Type B pancreatic cell (in vitro differentiated cells): Measurements from ENCODE around the gene SLC25A10. TPM values are rescaled to one million over a fixed set of nuclear protein-coding genes. Genes with fewer than 3 reads are reported as not detected.

Experiments
- DNase-seq: peaks from one replicate; pipeline ENCODE4 v3.0.0; 2021; ENCODE audit warnings: mixed read lengths; ENCODE audit not compliant: unreplicated experiment; ENCODE audit errors: extremely low spot score
- H3K27ac Mint-ChIP-seq: 2 replicates; pipeline ENCODE4 v1.8.0; 2021; ENCODE audit warnings: mild to moderate bottlenecking, mixed read lengths
- H3K27me3 Mint-ChIP-seq: 2 replicates; pipeline ENCODE4 v1.8.0; 2021; ENCODE audit warnings: mixed read lengths
- H3K36me3 Mint-ChIP-seq: 2 replicates; pipeline ENCODE4 v1.8.0; 2021; ENCODE audit warnings: mixed read lengths
- H3K4me1 Mint-ChIP-seq: one replicate; pipeline ENCODE4 v1.8.0; 2021; ENCODE audit warnings: mixed read lengths; ENCODE audit not compliant: unreplicated experiment
- H3K4me3 Mint-ChIP-seq: 2 replicates; pipeline ENCODE4 v1.8.0; 2021; ENCODE audit warnings: mild to moderate bottlenecking, mixed read lengths
- H3K9me3 Mint-ChIP-seq: 2 replicates; pipeline ENCODE4 v1.8.0; 2021; ENCODE audit warnings: mixed read lengths
- CTCF ChIP-seq: fragments of 200-600 bp; sonication (generic); conservative IDR thresholded peaks from 2 replicates; pipeline ENCODE4 v1.5.0; 2021; ENCODE audit warnings: antibody characterized with exemption, mild to moderate bottlenecking
- total RNA-seq: library from RNA; stranded (reverse); gene quantifications from 2 replicates; pipeline ENCODE4 v1.2.1, GENCODE V29; 2021; ENCODE audit warnings: low replicate concordance

The SLC25A10 gene
- total RNA-seq, 1 donor from 2014 or later: 27.6 TPM

- Mint-ChIP-seq H3K27me3 (no peaks in the 10 kb centered on the region), H3K4me3 (no peak overlapping the region), H3K36me3 (peaks cover 8% of the 10 kb centered on the region), H3K27ac (no peak overlapping the region), H3K4me1 (no peaks in the 10 kb centered on the region), H3K9me3 (no peaks in the 10 kb centered on the region)
- TF ChIP-seq CTCF: no peak
- no peak for DNase-seq
Measured at GRCh38 chr17:81693509-81694210, 18.4 kb upstream of the SLC25A10 start.

GRCh38 chr17:81694810-81695209, 17.3 kb upstream of the SLC25A10 start:
- no peak for DNase-seq
- Mint-ChIP-seq H3K4me3 (no peak overlapping the region), H3K9me3 (no peaks in the 10 kb centered on the region), H3K27me3 (no peaks in the 10 kb centered on the region), H3K27ac (no peak overlapping the region), H3K4me1 (no peaks in the 10 kb centered on the region), H3K36me3 (peaks cover 12% of the 10 kb centered on the region)
- TF ChIP-seq CTCF: no peak

GRCh38 chr17:81695211-81695610, 16.9 kb upstream of the SLC25A10 start:
- Mint-ChIP-seq H3K36me3 (peaks cover 12% of the 10 kb centered on the region), H3K4me3 (no peak overlapping the region)
- no peak for DNase-seq

GRCh38 chr17:81695801-81696200, 16.3 kb upstream of the SLC25A10 start:
- H3K36me3 Mint-ChIP-seq: peaks cover 12% of the 10 kb centered on the region
- TF ChIP-seq CTCF: no peak
- H3K9me3 Mint-ChIP-seq: no peaks in the 10 kb centered on the region
- no peaks in the 10 kb centered on the region for H3K4me1 Mint-ChIP-seq
- no peak overlapping the region for H3K27ac Mint-ChIP-seq
- H3K27me3 Mint-ChIP-seq: no peaks in the 10 kb centered on the region
- H3K4me3 Mint-ChIP-seq: no peak overlapping the region
- DNase-seq: no peak

More at GRCh38 chr17:81695211-81695610, 16.9 kb upstream of the SLC25A10 start:
- H3K4me1 Mint-ChIP-seq: no peaks in the 10 kb centered on the region
- no peak overlapping the region for H3K27ac Mint-ChIP-seq
- no peak for TF ChIP-seq CTCF
- no peaks in the 10 kb centered on the region for H3K27me3 Mint-ChIP-seq
- H3K9me3 Mint-ChIP-seq: no peaks in the 10 kb centered on the region

- Mint-ChIP-seq H3K27ac (no peak overlapping the region), H3K27me3 (no peaks in the 10 kb centered on the region), H3K4me3 (no peak overlapping the region), H3K9me3 (no peaks in the 10 kb centered on the region), H3K36me3 (peaks cover 12% of the 10 kb centered on the region), H3K4me1 (no peaks in the 10 kb centered on the region)
- no peak for TF ChIP-seq CTCF
- no peak for DNase-seq
Measured at GRCh38 chr17:81696218-81696941, 15.7 kb upstream of the SLC25A10 start.
